Panc1 (cell line): ENCODE results near the gene AAMP. TPM values are rescaled to one million over a fixed set of nuclear protein-coding genes. Genes with fewer than 3 reads are reported as not detected.

Source experiments
- ATAC-seq: fragments of 200-7000 bp; cut with Tn5 transposase; 2 replicates; pipeline ENCODE4 v1.9.1; 2020; ENCODE audit warnings: mild to moderate bottlenecking, moderate library complexity
- BruUV-seq: library from RNA; stranded (reverse); fragments of 400-500 nt; replicated peaks from 2 replicates; lab custom pipeline; 2021; lab: Mats Ljungman, UMichigan
- CTCF ChIA-PET: fragments of 300-600 bp; sonication (Branson Sonifier 250); formaldehyde crosslinking; loops from one replicate; lab custom pipeline; 2022; ENCODE audit warnings: antibody characterized with exemption; lab: Charles Lee
- POLR2A ChIA-PET: fragments of 300-600 bp; sonication (Branson Sonifier 250); formaldehyde crosslinking; loops from one replicate; lab custom pipeline; 2022; ENCODE audit warnings: antibody characterized with exemption; lab: Charles Lee
- DNase-seq: peaks from one replicate; pipeline ENCODE4 v3.0.0-alpha.2; 2010; ENCODE audit warnings: low read depth, low spot score
- H3K27ac ChIP-seq: 2 replicates; pipeline ENCODE4 v1.5.1; 2011; ENCODE audit warnings: mild to moderate bottlenecking, low read length, inconsistent platforms
- H3K27me3 ChIP-seq: fragments of 200-500 bp; sonication (Bioruptor generic); 2 replicates; pipeline ENCODE4 v1.6.0; 2014; ENCODE audit warnings: low read length, inconsistent platforms; ENCODE audit not compliant: control insufficient read depth, insufficient read depth
- H3K36me3 ChIP-seq: fragments of 200-500 bp; sonication (Bioruptor generic); 2 replicates; pipeline ENCODE4 v1.5.1; 2014; ENCODE audit warnings: inconsistent platforms, mild to moderate bottlenecking, low read length, moderate library complexity; ENCODE audit not compliant: control insufficient read depth, insufficient read depth
- H3K4me1 ChIP-seq: 2 replicates; pipeline ENCODE4 v1.5.1; 2011; ENCODE audit warnings: inconsistent platforms, mild to moderate bottlenecking, low read length, moderate library complexity; ENCODE audit not compliant: control insufficient read depth, insufficient read depth
- H3K4me3 ChIP-seq, 2 experiments: 2 replicates each; pipeline ENCODE4 v1.5.1; 2011 to 2012; ENCODE audit warnings: low read depth in 2 of 2, low read length in 2 of 2, mild to moderate bottlenecking in 2 of 2, inconsistent platforms in 1 of 2, moderate library complexity in 1 of 2
- H3K9me3 ChIP-seq: fragments of 200-500 bp; sonication (Bioruptor generic); 2 replicates; pipeline ENCODE4 v1.5.1; 2014; ENCODE audit warnings: low read depth, mild to moderate bottlenecking, inconsistent platforms, low read length, moderate library complexity; ENCODE audit not compliant: control insufficient read depth, insufficient read depth
- CTCF ChIP-seq: fragments of 450-650 bp; IDR thresholded peaks from 2 replicates; pipeline ENCODE4 v1.5.1; 2017; ENCODE audit warnings: mild to moderate bottlenecking
- POLR2AphosphoS5 ChIP-seq: IDR thresholded peaks from 2 replicates; pipeline ENCODE4 v1.6.1; 2012; ENCODE audit warnings: mild to moderate bottlenecking, low read depth, low read length, moderate library complexity
- REST ChIP-seq, 2 experiments: IDR thresholded peaks; 2 replicates each; pipeline ENCODE4 v1.6.1; 2011 to 2012; ENCODE audit warnings: low read depth in 2 of 2, control low read depth in 1 of 2, low read length in 1 of 2, mild to moderate bottlenecking in 1 of 2, moderate library complexity in 1 of 2; ENCODE audit not compliant: insufficient read depth in 1 of 2
- SIN3A ChIP-seq: IDR thresholded peaks from 2 replicates; pipeline ENCODE4 v1.6.1; 2012; ENCODE audit warnings: low read depth, mild to moderate bottlenecking, low read length, moderate library complexity, borderline replicate concordance; ENCODE audit not compliant: insufficient read depth
- TCF7L2 ChIP-seq: IDR thresholded peaks from 2 replicates; pipeline ENCODE4 v1.6.1; 2011; ENCODE audit warnings: mild to moderate bottlenecking, low read depth, low read length, inconsistent platforms
- in situ Hi-C: cut with HindIII; loops from 2 replicates; pipeline ENCODE4 v1.10.0; 2016; ENCODE audit warnings: low sequenced_read_pairs, low pct_unique_long_range_greater_than_20kb
- intact Hi-C: fragments of 100-400 bp; cut with micrococcal nuclease; formaldehyde crosslinking; loops from one replicate; pipeline ENCODE4 v1.10.0; 2022; ENCODE audit not compliant: unreplicated experiment
- total RNA-seq: library from RNA; stranded (reverse); gene quantifications from one replicate; pipeline ENCODE4 v1.2.1, GENCODE V29; 2021; ENCODE audit not compliant: unreplicated experiment

Gene AAMP
- total RNA-seq, 1 experiment from 2014 or later: 103 TPM

- CTCF ChIA-PET: no interaction called here
- ATAC-seq: no peak
Measured at GRCh38 chr2:218264773-218265561, 5.0 kb downstream of the AAMP start.

More at GRCh38 chr2:218264773-218265561, 5.0 kb downstream of the AAMP start:
- no peaks in the 10 kb centered on the region for H3K27me3 ChIP-seq
- H3K36me3 ChIP-seq: peaks cover 10% of the 10 kb centered on the region
- H3K4me1 ChIP-seq: peaks cover 8% of the 10 kb centered on the region; the same call in 1 of the 2 replicates
- no peaks in the 10 kb centered on the region for H3K9me3 ChIP-seq
- POLR2A ChIA-PET: no interaction called here
- no peak overlapping the region for H3K27ac ChIP-seq
- no peak for TF ChIP-seq POLR2AphosphoS5
- TF ChIP-seq TCF7L2: no peak
- TF ChIP-seq REST (IDR thresholded peaks at IDR 0.05; ENCODE audit: insufficient read depth in 1 of 2, low read depth in 2 of 2, low read length in 1 of 2): no peak
- no peak for TF ChIP-seq SIN3A
- no peak for TF ChIP-seq CTCF
- intact Hi-C loops: no loop called here
- BruUV-seq: no TSS peak
- in situ Hi-C loops: no loop called here
- no peak for DNase-seq
- no peak overlapping the region for H3K4me3 ChIP-seq
